HG03139 (cell line): ENCODE measurements around the gene FBXO9.
A peak's percentile ranks its signal among the peaks of the same experiment; 100 is the strongest.

Source experiments
- ATAC-seq: cut with Tn5 transposase; IDR thresholded peaks from one replicate; pipeline ENCODE4 v1.9.1; 2021; ENCODE audit not compliant: unreplicated experiment

FBXO9 gene

GRCh38 chr6:53065266-53066076, at the start of gene FBXO9:
Gene FBXO9 (plus strand): TSS chr6:53065404. CDS start chr6:53065790, 386 bp downstream.
- peak; percentile 32 for ATAC-seq

- ATAC-seq = no peak
These were observed 49.7 kb upstream of the FBXO9 start for GRCh38 chr6:53015486-53015885.

DNA sequence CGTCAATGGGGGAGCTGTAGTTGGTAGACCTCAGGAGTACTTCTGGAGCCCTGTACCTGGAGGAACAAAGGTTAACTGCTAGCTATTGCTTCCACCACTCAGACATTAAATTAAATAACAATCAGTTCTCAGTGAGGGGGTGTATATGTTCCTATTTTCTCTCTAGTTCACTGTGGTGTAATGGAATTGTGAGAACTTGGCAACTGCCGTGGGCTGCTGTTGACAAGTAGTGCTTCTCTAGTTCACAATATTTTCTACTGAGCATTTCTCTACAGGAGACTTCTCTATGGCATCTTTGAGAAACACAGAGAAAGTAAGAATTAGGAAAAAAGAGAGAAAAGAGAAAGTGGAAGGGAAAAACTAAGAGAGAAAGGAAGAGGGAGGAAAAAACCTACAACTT, 46.8 kb upstream of the FBXO9 start:
- no peak for ATAC-seq

GRCh38 chr6:53020005-53020744, 45.0 kb upstream of the FBXO9 start:
- no peak for ATAC-seq

- no peak for ATAC-seq
These were observed 41.9 kb upstream of the FBXO9 start for GRCh38 chr6:53023323-53023722.

- no peak for ATAC-seq
These were observed 38.7 kb upstream of the FBXO9 start for GRCh38 chr6:53026526-53026925.

DNA sequence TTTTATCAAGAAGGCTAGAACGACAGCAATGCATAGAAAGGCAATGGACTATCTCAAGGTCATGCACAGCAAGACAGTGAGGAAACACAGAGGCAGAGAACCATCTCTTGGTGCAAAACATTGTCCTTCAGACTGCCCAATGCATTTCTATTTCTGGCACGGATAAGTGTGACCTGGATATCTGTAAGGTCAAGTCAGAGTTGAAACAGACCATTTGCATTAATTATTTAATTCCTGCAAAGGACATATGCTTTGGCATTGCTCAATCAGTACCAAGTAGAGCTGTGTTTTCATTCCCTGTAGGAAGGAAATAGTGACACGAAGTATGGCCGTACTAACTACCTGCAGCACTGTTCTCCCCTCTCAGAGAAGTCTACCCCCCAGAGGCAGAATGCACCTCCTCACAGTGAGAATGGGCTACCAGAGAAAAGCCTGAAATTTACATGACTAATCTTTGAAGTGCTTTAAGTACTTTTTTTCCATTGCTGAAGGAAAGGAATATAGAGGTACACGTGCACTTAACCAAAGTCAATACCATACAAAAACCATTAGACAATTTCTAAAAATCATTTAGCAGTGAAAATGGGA, 38.0 kb upstream of the FBXO9 start:
- ATAC-seq = no peak

GRCh38 chr6:53028467-53028866, 36.7 kb upstream of the FBXO9 start:
- no peak for ATAC-seq

GRCh38 chr6:53029257-53029656, 35.9 kb upstream of the FBXO9 start:
- ATAC-seq = no peak

- ATAC-seq = no peak
These were observed 35.4 kb upstream of the FBXO9 start for GRCh38 chr6:53029761-53030160.

DNA sequence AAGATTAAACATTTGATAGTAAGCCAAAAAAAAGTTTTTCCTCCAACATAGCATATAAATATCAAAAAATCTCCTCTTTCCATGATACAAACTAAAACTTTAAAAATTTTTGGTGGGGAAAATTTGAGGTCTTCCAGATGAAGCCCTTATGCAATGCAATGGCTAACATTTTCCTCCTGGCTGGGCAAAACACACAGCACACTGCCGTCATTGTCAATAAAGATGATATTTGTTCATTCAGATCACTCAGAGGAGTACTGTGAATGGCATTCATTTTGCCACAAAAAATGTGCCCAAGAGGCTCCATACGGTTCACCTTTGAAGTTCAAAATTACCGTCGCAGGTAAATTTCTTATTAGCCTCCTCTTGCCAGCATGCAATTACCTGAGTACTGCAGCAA, 33.9 kb upstream of the FBXO9 start:
- no peak for ATAC-seq

GRCh38 chr6:53032849-53033248, 32.4 kb upstream of the FBXO9 start:
- no peak for ATAC-seq

GRCh38 chr6:53033764-53034163, 31.4 kb upstream of the FBXO9 start:
- no peak for ATAC-seq

DNA sequence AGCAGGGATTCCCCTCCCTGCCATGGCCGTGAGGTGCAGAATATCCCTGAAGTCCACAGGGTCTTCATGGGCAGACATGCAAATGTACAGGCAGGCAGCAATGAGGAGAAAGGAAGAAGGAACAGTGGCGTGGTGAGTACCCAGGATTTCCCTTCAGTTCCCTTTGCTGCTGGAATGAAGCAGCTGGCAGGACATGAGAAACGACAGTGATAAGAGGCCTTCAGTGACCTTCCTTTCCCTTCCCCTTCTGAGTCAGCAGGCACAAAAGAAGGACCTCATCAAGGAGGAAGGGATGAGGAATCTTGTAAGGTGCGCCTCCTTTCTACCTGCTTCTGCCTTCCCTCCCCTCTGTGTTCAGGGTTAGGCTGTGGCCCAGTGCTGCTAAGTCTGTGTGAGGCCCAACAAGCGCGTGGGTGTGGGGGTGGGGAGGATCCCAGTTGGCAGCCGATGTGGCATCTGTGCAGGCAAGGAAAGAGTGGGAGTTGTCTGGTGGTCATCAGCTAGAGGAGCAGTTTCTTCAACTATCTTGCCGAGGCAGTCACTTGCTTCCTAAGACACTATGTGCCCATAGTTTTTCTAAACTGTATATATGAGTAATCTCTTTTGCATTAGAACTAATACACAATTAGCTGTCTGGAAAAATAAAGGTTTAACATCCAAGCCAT, 29.5 kb upstream of the FBXO9 start:
- ATAC-seq = no peak

DNA sequence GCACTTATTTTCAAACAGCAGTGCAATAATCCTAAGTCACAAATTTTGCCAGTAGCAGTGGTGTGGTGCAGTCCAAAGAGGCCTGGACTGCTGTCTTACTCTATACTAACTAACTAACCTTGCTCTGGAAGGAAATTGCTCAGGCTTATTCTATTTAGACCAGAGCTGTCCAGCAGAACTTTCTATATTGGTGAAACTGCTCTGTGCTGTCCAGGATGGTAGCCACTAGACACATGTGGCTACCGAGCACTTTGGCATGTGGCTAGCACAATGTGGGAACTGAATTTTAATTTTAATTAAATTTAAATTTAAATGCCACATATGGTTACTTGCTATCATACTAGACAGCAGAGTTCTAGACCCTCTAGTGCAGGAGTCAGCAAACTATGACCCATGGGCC, 27.1 kb upstream of the FBXO9 start:
- no peak for ATAC-seq

DNA sequence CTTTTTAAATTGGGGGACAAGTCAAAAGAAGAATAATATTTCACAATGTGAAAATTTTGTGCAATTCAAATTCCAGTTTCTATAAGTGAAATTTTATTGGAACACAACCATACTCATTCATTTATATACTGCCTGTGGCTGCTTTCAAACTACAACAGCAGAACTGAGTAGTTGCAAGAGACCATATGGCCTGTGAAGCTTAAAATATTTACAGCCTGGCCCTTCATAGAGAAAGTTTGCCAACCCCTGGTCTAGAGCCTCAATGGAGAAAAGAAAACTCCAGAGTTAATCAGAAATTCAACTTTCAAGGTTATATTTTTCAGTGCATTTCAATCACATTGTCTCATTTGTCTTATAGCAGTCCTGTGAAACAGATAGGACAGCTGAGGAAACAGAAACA, 26.6 kb upstream of the FBXO9 start:
- no peak for ATAC-seq

DNA sequence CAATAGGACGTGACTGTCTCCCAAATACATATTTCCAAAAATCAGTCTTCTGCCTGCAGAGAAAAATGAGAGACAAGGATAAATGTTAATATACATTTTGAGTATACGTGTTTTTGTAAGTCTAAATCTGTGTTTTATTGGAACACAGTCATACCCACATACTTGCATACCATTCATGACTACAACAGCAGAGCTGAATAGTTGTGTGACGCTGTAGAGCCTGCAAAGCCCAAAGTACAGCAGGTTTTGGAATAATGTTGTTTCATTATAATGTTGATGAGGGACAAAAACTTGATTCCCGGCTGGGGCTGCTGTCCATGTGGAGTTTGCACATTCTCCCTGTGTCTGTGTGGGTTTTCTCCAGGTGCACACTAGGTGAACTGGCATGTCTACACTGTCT, 23.8 kb upstream of the FBXO9 start:
- no peak for ATAC-seq

DNA sequence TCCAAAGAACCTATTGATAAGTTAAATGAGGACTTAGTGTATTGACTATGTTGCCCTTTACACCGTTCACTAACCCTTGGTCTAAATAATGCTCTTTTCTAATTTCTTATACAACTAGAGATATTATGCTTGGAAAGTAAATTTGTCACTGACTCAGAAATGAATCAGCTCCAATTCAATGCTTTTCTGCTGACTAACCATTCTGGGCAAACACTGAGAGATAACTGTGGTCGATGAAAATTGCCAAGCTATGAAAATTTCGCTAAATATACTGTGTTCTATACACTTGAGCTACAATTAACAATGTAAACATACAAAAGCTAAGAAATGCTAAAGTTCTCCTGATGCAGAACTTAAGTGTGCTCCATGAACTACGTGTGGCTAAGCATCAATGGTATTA, 23.1 kb upstream of the FBXO9 start:
- no peak for ATAC-seq

GRCh38 chr6:53043581-53043980, 21.6 kb upstream of the FBXO9 start:
- no peak for ATAC-seq

DNA sequence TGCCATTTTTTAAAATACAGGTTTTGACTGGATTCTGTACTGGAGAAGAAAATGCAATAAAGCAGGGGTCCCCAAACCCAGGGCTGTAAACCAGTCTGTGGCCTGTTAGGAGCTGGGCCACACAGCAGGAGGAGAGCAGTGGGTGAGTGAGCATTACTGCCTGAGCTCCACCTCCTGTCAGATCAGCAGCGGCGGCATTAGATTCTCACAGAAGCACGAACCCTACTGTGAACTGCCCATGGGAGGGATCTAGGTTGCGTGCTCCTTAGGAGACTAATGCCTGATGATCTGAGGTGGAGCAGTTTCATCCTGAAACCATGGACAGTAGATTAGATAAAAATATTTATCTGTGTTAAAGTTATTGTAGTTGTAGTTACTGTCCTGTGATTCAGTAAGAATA, 21.1 kb upstream of the FBXO9 start:
- no peak for ATAC-seq

DNA sequence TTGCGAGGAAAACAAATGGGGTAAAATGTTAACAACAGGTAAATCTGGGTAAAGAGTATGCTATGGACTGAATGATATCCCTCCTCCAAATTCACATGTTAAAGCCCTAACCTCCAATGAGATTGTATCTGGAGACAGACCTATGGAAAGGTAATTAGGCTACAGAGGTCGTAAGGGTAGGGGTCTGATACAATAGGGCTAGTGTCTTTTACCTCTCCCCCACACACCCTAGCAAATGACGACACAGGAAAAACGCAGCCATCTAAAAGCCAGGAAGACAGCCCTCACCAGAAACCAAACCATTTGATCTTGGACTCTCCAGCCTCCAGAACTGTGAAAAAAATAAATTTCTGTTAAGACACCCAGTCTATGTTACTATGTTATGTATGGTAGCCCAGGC, 20.6 kb upstream of the FBXO9 start:
- no peak for ATAC-seq
